PC-3 (cell line): ENCODE measurements around the gene CHD2.

Experiments used
- EZH2phosphoT487 ChIP-seq: fragments of 300-600 bp; sonication (generic); IDR thresholded peaks from 2 replicates; pipeline ENCODE4 v1.6.1; 2018; ENCODE audit warnings: mild to moderate bottlenecking, antibody characterized with exemption, low read length, borderline replicate concordance
- TF ChIP-seq, protein P1 (sequence below): fragments of 300-600 bp; sonication (generic); conservative IDR thresholded peaks from 2 replicates; pipeline ENCODE4 v1.5.1; 2017; ENCODE audit warnings: antibody characterized with exemption, low read depth, mild to moderate bottlenecking, low read length

DNA sequence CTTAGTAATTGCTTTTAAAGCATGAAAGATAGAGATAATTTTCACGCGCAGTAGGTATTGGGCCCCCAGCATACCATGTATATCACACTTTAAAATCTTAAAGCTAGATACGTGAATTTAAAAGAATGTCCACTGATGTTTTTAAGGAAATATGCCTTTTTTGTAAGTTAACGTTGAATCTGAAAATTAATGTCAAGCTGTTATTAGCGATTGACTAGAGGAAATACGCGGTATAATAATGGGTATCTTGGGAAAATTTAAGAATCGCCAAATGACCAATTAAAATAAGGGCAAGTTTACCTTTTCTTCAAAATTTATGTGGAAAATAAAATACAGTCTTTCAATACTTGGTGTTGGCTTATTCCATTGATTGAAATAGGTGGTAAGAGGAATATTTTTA lies 13.3 kb upstream of the CHD2 start:
- TF ChIP-seq, protein P1, sequence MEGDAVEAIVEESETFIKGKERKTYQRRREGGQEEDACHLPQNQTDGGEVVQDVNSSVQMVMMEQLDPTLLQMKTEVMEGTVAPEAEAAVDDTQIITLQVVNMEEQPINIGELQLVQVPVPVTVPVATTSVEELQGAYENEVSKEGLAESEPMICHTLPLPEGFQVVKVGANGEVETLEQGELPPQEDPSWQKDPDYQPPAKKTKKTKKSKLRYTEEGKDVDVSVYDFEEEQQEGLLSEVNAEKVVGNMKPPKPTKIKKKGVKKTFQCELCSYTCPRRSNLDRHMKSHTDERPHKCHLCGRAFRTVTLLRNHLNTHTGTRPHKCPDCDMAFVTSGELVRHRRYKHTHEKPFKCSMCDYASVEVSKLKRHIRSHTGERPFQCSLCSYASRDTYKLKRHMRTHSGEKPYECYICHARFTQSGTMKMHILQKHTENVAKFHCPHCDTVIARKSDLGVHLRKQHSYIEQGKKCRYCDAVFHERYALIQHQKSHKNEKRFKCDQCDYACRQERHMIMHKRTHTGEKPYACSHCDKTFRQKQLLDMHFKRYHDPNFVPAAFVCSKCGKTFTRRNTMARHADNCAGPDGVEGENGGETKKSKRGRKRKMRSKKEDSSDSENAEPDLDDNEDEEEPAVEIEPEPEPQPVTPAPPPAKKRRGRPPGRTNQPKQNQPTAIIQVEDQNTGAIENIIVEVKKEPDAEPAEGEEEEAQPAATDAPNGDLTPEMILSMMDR, result no peak
- TF ChIP-seq EZH2phosphoT487, result no peak
